Lung (tissue), 12 donors: ENCODE measurements around the gene STXBP5. TPM values are rescaled to one million over a fixed set of nuclear protein-coding genes. Genes with fewer than 3 reads are reported as not detected.

ENCODE experiments used
- ATAC-seq: fragments of 200-7000 bp; cut with Tn5 transposase; one replicate; pipeline ENCODE4 v1.9.1; 2020; ENCODE audit warnings: moderate number of reproducible peaks; ENCODE audit not compliant: insufficient read depth, low FRiP score
- DNase-seq, 3 donors: peaks; one replicate each; pipeline ENCODE4 v3.0.0-alpha.2; 2013 to 2017
- H3K27ac ChIP-seq, 2 donors: one replicate each; pipeline ENCODE4 v1.5.1; 2013; ENCODE audit warnings: mild to moderate bottlenecking in 2 of 2, moderate library complexity in 2 of 2, control low read depth in 1 of 2, inconsistent platforms in 1 of 2, low read depth in 1 of 2, low read length in 1 of 2
- H3K27me3 ChIP-seq, 3 donors: one replicate each; pipeline ENCODE4 v1.5.1; 2013; ENCODE audit warnings: low read length in 2 of 3; ENCODE audit not compliant: control insufficient read depth in 3 of 3, insufficient read depth in 3 of 3
- H3K36me3 ChIP-seq, 4 donors: one replicate each; pipeline ENCODE4 v1.5.1; 2013; ENCODE audit warnings: low read length in 4 of 4, mild to moderate bottlenecking in 1 of 4, moderate library complexity in 1 of 4; ENCODE audit not compliant: control insufficient read depth in 4 of 4, insufficient read depth in 4 of 4
- H3K4me1 ChIP-seq, 5 donors: one replicate each; pipeline ENCODE4 v1.5.1; 2013; ENCODE audit warnings: low read length in 5 of 5, mild to moderate bottlenecking in 2 of 5, moderate library complexity in 1 of 5; ENCODE audit not compliant: control insufficient read depth in 5 of 5, insufficient read depth in 5 of 5
- H3K4me3 ChIP-seq: one replicate; pipeline ENCODE4 v1.5.1; 2013; ENCODE audit warnings: mild to moderate bottlenecking, control low read depth, moderate library complexity
- H3K9ac ChIP-seq, 2 donors: one replicate each; pipeline ENCODE4 v1.5.1; 2013; ENCODE audit warnings: low read length in 2 of 2, control low read depth in 1 of 2; ENCODE audit not compliant: insufficient read depth in 1 of 2
- H3K9me3 ChIP-seq, 4 donors: one replicate each; pipeline ENCODE4 v1.5.1; 2013; ENCODE audit warnings: low read length in 3 of 4, mild to moderate bottlenecking in 1 of 4, moderate library complexity in 1 of 4; ENCODE audit not compliant: control insufficient read depth in 4 of 4, insufficient read depth in 3 of 4
- CTCF ChIP-seq: IDR thresholded peaks from 2 replicates; pipeline ENCODE4 v1.5.1; 2012; ENCODE audit warnings: mild to moderate bottlenecking; ENCODE audit errors: control extremely low read depth, extremely low read depth
- WGBS, 2 donors: extraction: QIAGEN DNeasy Blood & Tissue Kit; methylation state at CpG; one replicate each; pipeline ENCODE4 v1.1.7; 2013; 5-methylcytosine and 5-hydroxymethylcytosine counted together
- polyA plus RNA-seq, 2 donors: library from polyadenylated mRNA; stranded (reverse); fragments of 200-250 nt; gene quantifications; one replicate each; pipeline ENCODE4 v1.2.1, GENCODE V29; 2013
- total RNA-seq, 2 donors: library from RNA; depleted of rRNA in 1 of 2; stranded (reverse); fragments of >200 nt in 1 of 2; gene quantifications; one replicate each; pipeline ENCODE4 v1.2.1, GENCODE V29; 2014 to 2021
- donor health status: control.
- donor health status: control.
- donor health status: Bipolar disorder and iron deficiency.
- donor health status: healthy.
- donor health status: DM: yes; HTN: yes; CAD: no.

Gene STXBP5
- total and polyA plus RNA-seq, 4 donors = 6.2 to 29.0 (median 12.9) TPM

- ATAC-seq (no peak), DNase-seq (no peak)
- no peak overlapping the region for H3K27ac ChIP-seq
- H3K27me3 ChIP-seq = no peaks in the 10 kb centered on the region
- H3K9me3 ChIP-seq = no peaks in the 10 kb centered on the region
- TF ChIP-seq CTCF = no peak
- H3K4me1 ChIP-seq = no peaks in the 10 kb centered on the region
- no peaks in the 10 kb centered on the region for H3K36me3 ChIP-seq
- H3K4me3 ChIP-seq = no peak overlapping the region
- no peak overlapping the region for H3K9ac ChIP-seq
These were observed 25.9 kb upstream of the STXBP5 start for GRCh38 chr6:147178355-147178754.

- no peaks in the 10 kb centered on the region for H3K9me3 ChIP-seq
- no peak overlapping the region for H3K9ac ChIP-seq
- 78 to 83% methylated on average over 3 of the region's 3 CpGs for WGBS, 2 donors
- no peak for ATAC-seq
- no peaks in the 10 kb centered on the region for H3K36me3 ChIP-seq
- no peak overlapping the region for H3K27ac ChIP-seq
- no peak for DNase-seq
- no peak overlapping the region for H3K4me3 ChIP-seq
- no peaks in the 10 kb centered on the region for H3K27me3 ChIP-seq
- TF ChIP-seq CTCF = no peak
- H3K4me1 ChIP-seq = no peaks in the 10 kb centered on the region
These were observed 24.4 kb upstream of the STXBP5 start for GRCh38 chr6:147179809-147180208.

- H3K27ac ChIP-seq = no peak overlapping the region
- DNase-seq = no peak
- no peaks in the 10 kb centered on the region for H3K4me1 ChIP-seq
- 82 to 90% methylated on average over 7 of the region's 7 CpGs for WGBS, 2 donors
- no peak overlapping the region for H3K9ac ChIP-seq
- TF ChIP-seq CTCF = no peak
- H3K27me3 ChIP-seq = no peaks in the 10 kb centered on the region
- no peaks in the 10 kb centered on the region for H3K36me3 ChIP-seq
- H3K4me3 ChIP-seq = no peak overlapping the region
- H3K9me3 ChIP-seq = no peaks in the 10 kb centered on the region
- no peak for ATAC-seq
These were observed 23.3 kb upstream of the STXBP5 start for GRCh38 chr6:147180926-147181325.

GRCh38 chr6:147184379-147184778 is 19.8 kb upstream of the STXBP5 start:
- Histone ChIP-seq H3K9ac (no peak overlapping the region), H3K4me1 (no peaks in the 10 kb centered on the region), H3K27ac (no peak overlapping the region), H3K9me3 (no peaks in the 10 kb centered on the region), H3K27me3 (no peaks in the 10 kb centered on the region), H3K4me3 (no peak overlapping the region), H3K36me3 (no peaks in the 10 kb centered on the region)
- no peak for TF ChIP-seq CTCF
- WGBS, 2 donors = 78 to 88% methylated on average over 1 of the region's 1 CpG
- DNase-seq (no peak), ATAC-seq (no peak)
